H1 (cell line): Measurements from ENCODE around the gene SPTBN5. TPM values are rescaled to one million over a fixed set of nuclear protein-coding genes. Genes with fewer than 3 reads are reported as not detected.

Experiments
- CHD2 ChIP-seq: IDR thresholded peaks from 2 replicates; pipeline ENCODE4 v1.6.1; 2012; ENCODE audit warnings: low read length, improper control_type of control experiment
- EGR1 ChIP-seq: IDR thresholded peaks from 2 replicates; pipeline ENCODE4 v1.6.1; 2011; ENCODE audit warnings: low read depth, low read length, borderline replicate concordance
- TCF12 ChIP-seq: IDR thresholded peaks from 2 replicates; pipeline ENCODE4 v1.6.1; 2011; ENCODE audit warnings: low read depth, mild to moderate bottlenecking, low read length
- polyA plus RNA-seq, 7 experiments: library from polyadenylated mRNA; depleted of rRNA in 3 of 7; stranded (reverse) in 5 of 7; unstranded in 2 of 7; fragments of >200 nt in 5 of 7; fragments of 200-250 nt in 2 of 7; gene quantifications; 1 replicate in 5 of 7; 2 replicates in 1 of 7; 4 replicates in 1 of 7; pipeline versions ENCODE4 v1.2.1 to v1.2.3, GENCODE V29; 2011 to 2013; ENCODE audit warnings: missing spikeins in 2 of 7, mixed read lengths in 2 of 7
- total RNA-seq: library from RNA; stranded (reverse); fragmentation: NEBNext Ultra II Directional; extraction: Animal tissue kit (Norgen Biotek cat#: 25700); gene quantifications from 2 replicates; pipeline ENCODE4 v1.2.1, GENCODE V29; 2021

Gene SPTBN5
- total and polyA plus RNA-seq, 2 of the 8 experiments (the other 6 are each of a cell fraction or from before 2014, with no cell fraction given): 0.32 to 0.84 TPM

DNA sequence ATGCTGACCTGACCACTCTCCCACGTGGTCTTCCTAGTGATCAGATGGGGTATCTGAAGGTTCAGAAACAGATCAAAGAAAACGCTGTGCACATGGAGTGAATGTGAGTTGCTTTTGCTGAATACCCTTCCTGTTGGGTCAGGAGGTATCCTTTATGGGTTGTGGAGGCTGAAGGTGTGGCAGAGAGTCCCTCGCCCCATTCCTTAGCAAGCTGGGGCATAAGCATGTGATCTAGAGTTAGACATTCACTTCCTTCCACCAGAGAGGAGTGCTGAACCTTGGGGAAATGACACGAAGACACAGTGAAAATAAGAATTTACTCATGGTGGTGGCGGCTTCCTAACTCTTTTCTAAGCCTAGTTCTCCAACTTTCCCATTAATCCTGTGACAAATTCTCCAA is 27.8 kb upstream of the SPTBN5 start (continued):
- no peak for TF ChIP-seq CHD2
- no peak for TF ChIP-seq EGR1
- no peak for TF ChIP-seq TCF12
